Measurements from ENCODE around the gene PCBD1. TPM values are rescaled to one million over a fixed set of nuclear protein-coding genes. Genes with fewer than 3 reads are reported as not detected.
A peak's percentile ranks its signal among the peaks of the same experiment; 100 is the strongest.

PCBD1 gene
- total RNA-seq, 1 donor from 2014 or later: 34.6 TPM

GRCh38 chr10:70906953-70907636, 18.7 kb upstream of the PCBD1 start:
- Mint-ChIP-seq H3K4me1 (peaks cover 27% of the 10 kb centered on the region), H3K9me3 (no peaks in the 10 kb centered on the region), H3K27me3 (ENCODE audit: insufficient read depth, low read depth) (peaks cover 13% of the 10 kb centered on the region), H3K36me3 (peaks cover 1% of the 10 kb centered on the region), H3K27ac (no peak overlapping the region), H3K4me3 (peak overlapping the region; percentile 50)
- H4K20me1 ChIP-seq (ENCODE audit: low read depth): no peaks in the 10 kb centered on the region
- H3K4me2 ChIP-seq: no peak overlapping the region
- DNase-seq (ENCODE audit: low spot score): no peak
- no peaks in the 10 kb centered on the region for H3K36me3 ChIP-seq
- peaks cover 7% of the 10 kb centered on the region for H3K4me1 ChIP-seq
- H3K9me3 ChIP-seq (ENCODE audit: low read depth): no peaks in the 10 kb centered on the region
- no peak overlapping the region for H2AFZ ChIP-seq (replicated peaks)
- H3K9ac ChIP-seq: no peak overlapping the region
- no peaks in the 10 kb centered on the region for H3K79me2 ChIP-seq (ENCODE audit: low read depth)
- H3F3A ChIP-seq (ENCODE audit: low read depth): no peaks in the 10 kb centered on the region
- no peak overlapping the region for H3K27ac ChIP-seq
- no peaks in the 10 kb centered on the region for H3K27me3 ChIP-seq
- no peak overlapping the region for H3K4me3 ChIP-seq
- no peak for TF ChIP-seq EZH2phosphoT487 (IDR thresholded peaks at IDR 0.05)
- no peak for TF ChIP-seq CTCF (IDR thresholded peaks at IDR 0.05)
- no peak for TF ChIP-seq EZH2 (IDR thresholded peaks at IDR 0.05)

DNA sequence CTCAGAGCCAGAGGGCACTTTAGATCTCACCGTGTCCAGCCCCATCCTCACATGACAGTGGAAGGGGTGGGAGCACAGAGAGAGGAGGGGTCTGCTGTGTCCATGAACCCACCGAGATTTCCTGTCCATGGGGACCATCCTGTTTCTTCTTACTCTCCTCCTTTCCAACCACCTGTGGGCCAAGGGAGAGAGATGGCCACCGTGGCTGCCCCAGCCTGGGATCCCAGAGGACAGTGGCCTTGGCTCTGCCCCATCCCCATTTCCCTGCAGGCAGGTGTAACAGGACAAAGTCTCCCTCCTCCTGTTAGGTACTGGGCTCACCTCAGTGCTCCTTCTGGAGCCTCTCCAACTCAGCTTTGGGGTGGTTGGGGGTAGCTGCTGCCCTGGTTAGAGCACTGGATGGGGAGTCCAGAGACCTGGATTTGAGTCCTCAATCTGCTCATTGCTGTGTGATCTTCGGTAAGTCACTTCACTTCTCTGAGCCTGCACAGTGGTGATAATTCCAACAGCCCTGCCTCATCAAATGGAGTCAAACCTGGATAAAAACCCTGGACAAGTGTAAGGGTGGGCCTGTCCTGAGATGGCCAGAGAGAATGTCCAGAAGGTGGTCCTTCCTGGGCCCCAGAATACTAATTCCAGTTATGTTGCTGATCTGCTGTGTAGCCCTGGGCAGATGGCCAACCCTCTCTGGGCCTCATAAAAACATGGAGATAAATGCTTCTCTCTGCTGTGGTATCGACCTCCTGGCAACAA, 17.8 kb upstream of the PCBD1 start:
- H3K9me3 Mint-ChIP-seq: no peaks in the 10 kb centered on the region
- no peak overlapping the region for H3K27ac Mint-ChIP-seq
- no peaks in the 10 kb centered on the region for H3K9me3 ChIP-seq (ENCODE audit: low read depth)
- H3K4me2 ChIP-seq: no peak overlapping the region
- no peak overlapping the region for H3K4me3 Mint-ChIP-seq
- H3K27me3 ChIP-seq: no peaks in the 10 kb centered on the region
- TF ChIP-seq CTCF (IDR thresholded peaks at IDR 0.05) (no peak), EZH2phosphoT487 (IDR thresholded peaks at IDR 0.05) (no peak), EZH2 (IDR thresholded peaks at IDR 0.05) (no peak)
- no peak overlapping the region for H3K4me3 ChIP-seq
- H3K27ac ChIP-seq: no peak overlapping the region
- no peaks in the 10 kb centered on the region for H3K36me3 Mint-ChIP-seq
- H3K27me3 Mint-ChIP-seq (ENCODE audit: insufficient read depth, low read depth): peaks cover 15% of the 10 kb centered on the region
- H3K4me1 ChIP-seq: peaks cover 7% of the 10 kb centered on the region
- H2AFZ ChIP-seq (replicated peaks): no peak overlapping the region
- H3K4me1 Mint-ChIP-seq: peaks cover 27% of the 10 kb centered on the region
- no peaks in the 10 kb centered on the region for H4K20me1 ChIP-seq (ENCODE audit: low read depth)
- no peak overlapping the region for H3K9ac ChIP-seq
- no peaks in the 10 kb centered on the region for H3F3A ChIP-seq (ENCODE audit: low read depth)
- H3K79me2 ChIP-seq (ENCODE audit: low read depth): no peaks in the 10 kb centered on the region
- no peak for DNase-seq (ENCODE audit: low spot score)
- H3K36me3 ChIP-seq: no peaks in the 10 kb centered on the region

DNA sequence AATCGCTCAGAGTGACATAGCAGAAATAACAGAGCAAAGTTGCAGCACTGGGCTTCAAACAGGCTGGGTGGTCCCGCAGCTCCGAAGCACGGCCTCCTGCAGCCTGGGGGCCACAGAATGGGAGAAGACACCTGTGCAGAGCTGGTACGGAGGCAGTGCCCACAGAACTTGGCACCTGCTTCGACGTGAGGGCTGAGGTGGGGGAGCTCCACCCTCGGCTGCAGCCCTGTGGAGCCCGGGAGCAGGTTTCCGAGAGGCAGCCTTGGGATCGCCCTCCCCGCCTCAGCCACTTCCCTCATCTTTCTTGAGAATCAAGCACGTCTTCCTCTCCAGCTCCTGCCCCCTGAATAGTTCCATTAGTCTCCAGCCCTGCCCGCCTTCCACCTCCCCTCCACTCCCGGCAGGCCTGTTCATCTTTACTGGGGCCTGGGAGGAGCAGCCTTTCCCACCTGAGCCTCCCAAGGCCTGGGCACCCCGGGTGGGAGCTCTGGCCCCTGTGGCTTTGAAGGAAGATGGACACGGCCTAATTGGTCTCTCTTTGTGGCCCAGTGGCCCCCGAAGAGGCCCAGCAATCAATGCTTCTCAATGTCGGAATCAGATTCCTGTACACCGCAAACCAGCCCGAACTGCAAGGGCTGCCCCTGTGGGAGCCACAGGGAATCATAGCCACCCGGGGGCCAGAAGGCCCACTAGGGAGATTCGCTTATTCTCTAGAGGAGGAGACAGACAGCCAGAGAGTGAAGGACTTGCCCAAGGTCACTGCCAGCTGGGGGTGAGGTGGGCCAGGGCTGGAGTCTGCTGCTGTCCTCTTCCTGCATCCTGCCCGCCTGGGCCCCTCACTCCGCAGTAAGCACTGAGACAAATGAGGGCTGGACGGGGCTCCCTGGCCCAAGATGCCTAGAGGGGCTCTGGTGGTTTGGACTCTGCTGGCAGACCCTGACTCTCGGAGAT, 17.0 kb upstream of the PCBD1 start:
- TF ChIP-seq EZH2 (IDR thresholded peaks at IDR 0.05): no peak
- TF ChIP-seq CTCF (IDR thresholded peaks at IDR 0.05): no peak
- no peak for TF ChIP-seq EZH2phosphoT487 (IDR thresholded peaks at IDR 0.05)
- no peaks in the 10 kb centered on the region for H3K36me3 ChIP-seq
- H3K4me3 ChIP-seq: no peak overlapping the region
- peaks cover 7% of the 10 kb centered on the region for H3K4me1 ChIP-seq
- Mint-ChIP-seq H3K36me3 (no peaks in the 10 kb centered on the region), H3K4me3 (no peak overlapping the region), H3K27me3 (ENCODE audit: insufficient read depth, low read depth) (peaks cover 14% of the 10 kb centered on the region), H3K9me3 (no peaks in the 10 kb centered on the region), H3K4me1 (peaks cover 27% of the 10 kb centered on the region), H3K27ac (no peak overlapping the region)
- H3K9ac ChIP-seq: no peak overlapping the region
- H2AFZ ChIP-seq (replicated peaks): no peak overlapping the region
- H3K27me3 ChIP-seq: no peaks in the 10 kb centered on the region
- no peaks in the 10 kb centered on the region for H3K79me2 ChIP-seq (ENCODE audit: low read depth)
- H3F3A ChIP-seq (ENCODE audit: low read depth): no peaks in the 10 kb centered on the region
- no peak overlapping the region for H3K4me2 ChIP-seq
- H3K9me3 ChIP-seq (ENCODE audit: low read depth): no peaks in the 10 kb centered on the region
- no peak for DNase-seq (ENCODE audit: low spot score)
- no peak overlapping the region for H3K27ac ChIP-seq
- H4K20me1 ChIP-seq (ENCODE audit: low read depth): no peaks in the 10 kb centered on the region

All from neural progenitor cell (in vitro differentiated cells).